Measurements from ENCODE around the gene PLEK. TPM values are rescaled to one million over a fixed set of nuclear protein-coding genes. Genes with fewer than 3 reads are reported as not detected.

The PLEK gene
- total and polyA plus RNA-seq, 9 of the 15 experiments (the other 6 are each of a cell fraction or from before 2014, with no cell fraction given), result 0.14 to 1.2 (median 0.36) TPM

GRCh38 chr2:68429311-68429826, 64.3 kb downstream of the PLEK start:
- H3K9ac ChIP-seq (ENCODE audit: insufficient read depth in 1 of 2, low read depth in 2 of 2, low read length in 2 of 2), result no peak overlapping the region
- no peaks in the 10 kb centered on the region for H3K9me1 ChIP-seq (ENCODE audit: control insufficient read depth, insufficient read depth, low read length)
- 39% methylated on average over 7 of the region's 7 CpGs for WGBS (ENCODE audit: insufficient coverage, low coverage, missing lambda C conversion rate)
- peaks cover 19 to 35% of the 10 kb centered on the region in 2 experiments for H3K4me1 ChIP-seq (replicated peaks in 1 of 2; ENCODE audit: control insufficient read depth in 2 of 2, insufficient read depth in 2 of 2, low read length in 2 of 2)
- H4K20me1 ChIP-seq (replicated peaks; ENCODE audit: control insufficient read depth, insufficient read depth, low read length), result no peaks in the 10 kb centered on the region
- H3K79me2 ChIP-seq (ENCODE audit: control insufficient read depth, insufficient read depth, low read length), result no peaks in the 10 kb centered on the region
- no peak overlapping the region for H3K27ac ChIP-seq (ENCODE audit: extremely low read depth, low read depth, low read length)
- H3K9me3 ChIP-seq (replicated peaks; ENCODE audit: control insufficient read depth, insufficient read depth, low read depth, low read length), result no peaks in the 10 kb centered on the region
- peak overlapping the region; percentile 72 for H2AFZ ChIP-seq (ENCODE audit: low read depth, low read length)
- no TSS peak for BruUV-seq (replicated peaks)
- ChIA-PET CTCF (ENCODE audit: low intra/inter-chr PET ratio) (no interaction called here), POLR2A (interaction anchor here (1.0 to 4.4 kb wide), 4 partner anchors 8 to 38 kb away, joined by 3 to 21 read pairs (median 5); no protein-coding TSS in a partner anchor)
- DNase-seq (ENCODE audit: extremely low read depth in 1 of 4, low spot score in 3 of 4) (peak in 2 of 4 experiments; percentile 21 to 43), ATAC-seq (peak; percentile 78), FAIRE-seq (peak; percentile 40)
- no peak overlapping the region for H3K4me3 ChIP-seq
- in situ Hi-C loops (cut with MboI) (no loop called here), intact Hi-C loops (cut with micrococcal nuclease) (no loop called here)
- H3K36me3 ChIP-seq (ENCODE audit: control insufficient read depth, insufficient read depth, low read length), result no peaks in the 10 kb centered on the region
- H3K4me2 ChIP-seq (ENCODE audit: insufficient read depth, low read length), result peak overlapping the region; percentile 57; the same call in 1 of the 2 replicates
- no peaks in the 10 kb centered on the region; a peak in 1 of 5 replicates for H3K27me3 ChIP-seq (ENCODE audit: control insufficient read depth in 2 of 2, insufficient read depth in 2 of 2, low read length in 2 of 2)
- TF ChIP-seq, protein P1, sequence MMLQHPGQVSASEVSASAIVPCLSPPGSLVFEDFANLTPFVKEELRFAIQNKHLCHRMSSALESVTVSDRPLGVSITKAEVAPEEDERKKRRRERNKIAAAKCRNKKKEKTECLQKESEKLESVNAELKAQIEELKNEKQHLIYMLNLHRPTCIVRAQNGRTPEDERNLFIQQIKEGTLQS (IDR thresholded peaks at IDR 0.05), result peak; percentile 95
- TF ChIP-seq, protein P1 (CRISPR knock-in tag; conservative IDR thresholded peaks at IDR 0.05), result 0 out of 2 replicates have a peak, but pooled peaks have one; percentile 33
- 0 out of 2 replicates have a peak, but pooled peaks have one; percentile 25 for TF ChIP-seq TAL1 (IDR thresholded peaks at IDR 0.05)
- TF ChIP-seq PPARD (CRISPR knock-in tag; IDR thresholded peaks at IDR 0.05), result no peak
- peak; percentile 45; the same call in 1 of the 2 replicates for TF ChIP-seq TOE1 (IDR thresholded peaks at IDR 0.05; ENCODE audit: borderline replicate concordance)
- no peak for TF ChIP-seq TOE1 (CRISPR knock-in tag; IDR thresholded peaks at IDR 0.05; ENCODE audit: borderline replicate concordance, low read depth)
- TF ChIP-seq L3MBTL2 (IDR thresholded peaks at IDR 0.05), result no peak; the same call in 1 of the 2 replicates
- TF ChIP-seq RREB1 (CRISPR knock-in tag; IDR thresholded peaks at IDR 0.05), result 0 out of 2 replicates have a peak, but pooled peaks have one; percentile 57
- TF ChIP-seq, protein P2, sequence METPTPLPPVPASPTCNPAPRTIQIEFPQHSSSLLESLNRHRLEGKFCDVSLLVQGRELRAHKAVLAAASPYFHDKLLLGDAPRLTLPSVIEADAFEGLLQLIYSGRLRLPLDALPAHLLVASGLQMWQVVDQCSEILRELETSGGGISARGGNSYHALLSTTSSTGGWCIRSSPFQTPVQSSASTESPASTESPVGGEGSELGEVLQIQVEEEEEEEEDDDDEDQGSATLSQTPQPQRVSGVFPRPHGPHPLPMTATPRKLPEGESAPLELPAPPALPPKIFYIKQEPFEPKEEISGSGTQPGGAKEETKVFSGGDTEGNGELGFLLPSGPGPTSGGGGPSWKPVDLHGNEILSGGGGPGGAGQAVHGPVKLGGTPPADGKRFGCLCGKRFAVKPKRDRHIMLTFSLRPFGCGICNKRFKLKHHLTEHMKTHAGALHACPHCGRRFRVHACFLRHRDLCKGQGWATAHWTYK (CRISPR knock-in tag; IDR thresholded peaks at IDR 0.05), result peak; percentile 74; the same call in 1 of the 2 replicates
- no peak for TF ChIP-seq HDGF (IDR thresholded peaks at IDR 0.05)
- TF ChIP-seq TRIM24 (IDR thresholded peaks at IDR 0.05), result peak in 1 of 2 experiments; percentile 48; a peak in 1 of 4 replicates
- peak; percentile 63 for TF ChIP-seq FOXJ2 (tag; IDR thresholded peaks at IDR 0.05)
- TF ChIP-seq, protein P3, sequence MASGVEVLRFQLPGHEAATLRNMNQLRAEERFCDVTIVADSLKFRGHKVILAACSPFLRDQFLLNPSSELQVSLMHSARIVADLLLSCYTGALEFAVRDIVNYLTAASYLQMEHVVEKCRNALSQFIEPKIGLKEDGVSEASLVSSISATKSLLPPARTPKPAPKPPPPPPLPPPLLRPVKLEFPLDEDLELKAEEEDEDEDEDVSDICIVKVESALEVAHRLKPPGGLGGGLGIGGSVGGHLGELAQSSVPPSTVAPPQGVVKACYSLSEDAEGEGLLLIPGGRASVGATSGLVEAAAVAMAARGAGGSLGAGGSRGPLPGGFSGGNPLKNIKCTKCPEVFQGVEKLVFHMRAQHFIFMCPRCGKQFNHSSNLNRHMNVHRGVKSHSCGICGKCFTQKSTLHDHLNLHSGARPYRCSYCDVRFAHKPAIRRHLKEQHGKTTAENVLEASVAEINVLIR (CRISPR knock-in tag; IDR thresholded peaks at IDR 0.05), result no peak
- TF ChIP-seq ZNF766 (CRISPR knock-in tag; conservative IDR thresholded peaks at IDR 0.05), result peak; percentile 74; the same call in 1 of the 2 replicates
